ENCODE measurements around the gene IMPG2.

- TF ChIP-seq CTCF (IDR thresholded peaks at IDR 0.05): no peak
- no peak for TF ChIP-seq POLR2A (IDR thresholded peaks at IDR 0.05)
- TF ChIP-seq POLR2AphosphoS5 (IDR thresholded peaks at IDR 0.05): no peak
Measured at GRCh38 chr3:101194392-101194791, 126.0 kb downstream of the IMPG2 start.
